Osteoblast (primary cell): ENCODE results near the gene TRIM44. TPM values are rescaled to one million over a fixed set of nuclear protein-coding genes. Genes with fewer than 3 reads are reported as not detected.

Source experiments
- DNase-seq: peaks from one replicate; pipeline ENCODE4 v3.0.0; 2011; ENCODE audit warnings: low spot score, mixed read lengths; ENCODE audit not compliant: insufficient read length; ENCODE audit errors: missing footprints
- H2AFZ ChIP-seq: 2 replicates; pipeline ENCODE4 v1.6.0; 2011; ENCODE audit warnings: mild to moderate bottlenecking, low read length
- H3K27ac ChIP-seq: 2 replicates; pipeline ENCODE4 v1.5.1; 2011; ENCODE audit warnings: mild to moderate bottlenecking, low read depth, low read length, moderate library complexity
- H3K27me3 ChIP-seq: 2 replicates; pipeline ENCODE4 v1.6.0; 2012; ENCODE audit warnings: mild to moderate bottlenecking, control low read depth, inconsistent platforms, low read length, moderate library complexity; ENCODE audit not compliant: insufficient read depth
- H3K36me3 ChIP-seq: 2 replicates; pipeline ENCODE4 v1.5.1; 2011; ENCODE audit warnings: mild to moderate bottlenecking, low read length, control low read depth, moderate library complexity; ENCODE audit not compliant: insufficient read depth
- H3K4me1 ChIP-seq: 2 replicates; pipeline ENCODE4 v1.5.1; 2011; ENCODE audit warnings: mild to moderate bottlenecking, low read length, control low read depth, moderate library complexity; ENCODE audit not compliant: insufficient read depth
- H3K4me2 ChIP-seq: 2 replicates; pipeline ENCODE4 v1.6.0; 2011; ENCODE audit warnings: mild to moderate bottlenecking, low read length; ENCODE audit not compliant: insufficient read depth
- H3K4me3 ChIP-seq: fragments of 200-600 bp; sonication (generic); 3 replicates; pipeline ENCODE4 v1.5.1; 2012; ENCODE audit warnings: mild to moderate bottlenecking, low read length, inconsistent platforms; ENCODE audit not compliant: insufficient read depth
- H3K79me2 ChIP-seq: 2 replicates; pipeline ENCODE4 v1.6.0; 2012; ENCODE audit warnings: mild to moderate bottlenecking, low read length, control low read depth, inconsistent platforms; ENCODE audit not compliant: insufficient read depth
- H3K9me3 ChIP-seq: 2 replicates; pipeline ENCODE4 v1.5.1; 2011; ENCODE audit warnings: low read depth, low read length, control low read depth
- H4K20me1 ChIP-seq: 2 replicates; pipeline ENCODE4 v1.6.0; 2012; ENCODE audit warnings: mild to moderate bottlenecking, low read length, control low read depth; ENCODE audit not compliant: insufficient read depth
- CTCF ChIP-seq: IDR thresholded peaks from 2 replicates; pipeline ENCODE4 v1.5.1; 2011; ENCODE audit warnings: mild to moderate bottlenecking, low read depth, low read length, moderate library complexity; ENCODE audit errors: extremely low read depth
- total RNA-seq: library from RNA; depleted of rRNA; stranded (reverse); fragments of >200 nt; gene quantifications from 2 replicates; pipeline ENCODE4 v1.2.3, GENCODE V29; 2012

Gene TRIM44
- total RNA-seq, 1 donor, result 40.5 TPM

GRCh38 chr11:35681163-35681767 lies 18.7 kb downstream of the TRIM44 start:
- Histone ChIP-seq H3K36me3 (no peaks in the 10 kb centered on the region), H3K9me3 (no peaks in the 10 kb centered on the region), H3K4me1 (peaks cover 4% of the 10 kb centered on the region), H3K27ac (no peak overlapping the region), H3K4me3 (no peak overlapping the region), H4K20me1 (peaks cover 71% of the 10 kb centered on the region), H3K27me3 (no peaks in the 10 kb centered on the region), H2AFZ (no peak overlapping the region), H3K4me2 (no peak overlapping the region), H3K79me2 (peaks cover 85% of the 10 kb centered on the region)
- no peak for DNase-seq
- TF ChIP-seq CTCF, result no peak

- Histone ChIP-seq H3K27me3 (no peaks in the 10 kb centered on the region), H3K4me1 (peaks cover 5% of the 10 kb centered on the region), H3K27ac (no peak overlapping the region), H3K4me3 (no peak overlapping the region), H3K4me2 (peak overlapping the region; percentile 17), H3K79me2 (peaks cover 78% of the 10 kb centered on the region), H4K20me1 (peaks cover 68% of the 10 kb centered on the region), H3K36me3 (no peaks in the 10 kb centered on the region), H3K9me3 (no peaks in the 10 kb centered on the region), H2AFZ (no peak overlapping the region)
- TF ChIP-seq CTCF, result no peak
- no peak for DNase-seq
Observed at GRCh38 chr11:35682230-35683173, 19.9 kb downstream of the TRIM44 start.

- H3K79me2 ChIP-seq, result peaks cover 70% of the 10 kb centered on the region
- no peak for DNase-seq
- H4K20me1 ChIP-seq, result peaks cover 63% of the 10 kb centered on the region
Observed at GRCh38 chr11:35683728-35684339, 21.3 kb downstream of the TRIM44 start.

More at GRCh38 chr11:35683728-35684339, 21.3 kb downstream of the TRIM44 start:
- Histone ChIP-seq H3K4me3 (no peak overlapping the region), H3K27ac (no peak overlapping the region), H2AFZ (no peak overlapping the region), H3K4me1 (peaks cover 14% of the 10 kb centered on the region), H3K4me2 (no peak overlapping the region), H3K27me3 (no peaks in the 10 kb centered on the region), H3K36me3 (no peaks in the 10 kb centered on the region), H3K9me3 (no peaks in the 10 kb centered on the region)
- no peak for TF ChIP-seq CTCF
